HCT116 (cell line): ENCODE data around the gene R3HCC1L.

Experiments
- CEBPB ChIP-seq: IDR thresholded peaks from 2 replicates; pipeline ENCODE4 v1.6.1; 2012; ENCODE audit warnings: low read depth
- EGR1 ChIP-seq: IDR thresholded peaks from 2 replicates; pipeline ENCODE4 v1.6.1; 2012; ENCODE audit warnings: low read depth
- EZH2phosphoT487 ChIP-seq: fragments of 200-600 bp; IDR thresholded peaks from 2 replicates; pipeline ENCODE4 v1.6.1; 2018; ENCODE audit warnings: antibody characterized with exemption, borderline replicate concordance
- POLR2A ChIP-seq: IDR thresholded peaks from 2 replicates; pipeline ENCODE4 v1.7.0; 2011; ENCODE audit warnings: borderline replicate concordance; ENCODE audit not compliant: insufficient read depth, insufficient read length; ENCODE audit errors: extremely low read depth
- POLR2AphosphoS5 ChIP-seq: IDR thresholded peaks from 2 replicates; pipeline ENCODE4 v1.6.1; 2011; ENCODE audit warnings: mild to moderate bottlenecking, low read depth, low read length, moderate library complexity
- RAD21 ChIP-seq: IDR thresholded peaks from 2 replicates; pipeline ENCODE4 v1.6.1; 2012; ENCODE audit warnings: low read depth, mild to moderate bottlenecking
- SIN3A ChIP-seq: IDR thresholded peaks from 2 replicates; pipeline ENCODE4 v1.6.1; 2012; ENCODE audit warnings: low read depth
- TF ChIP-seq, protein P1 (sequence below): IDR thresholded peaks from 2 replicates; pipeline ENCODE4 v1.6.1; 2012; ENCODE audit warnings: low read depth
- TF ChIP-seq, protein P2 (sequence below): IDR thresholded peaks from 2 replicates; pipeline ENCODE4 v1.6.1; 2012
- TF ChIP-seq, protein P3 (sequence below), 3 experiments: fragments of 200-600 bp in 1 of 3; sonication (generic) in 1 of 3; IDR thresholded peaks in 2 of 3; conservative IDR thresholded peaks in 1 of 3; 2 replicates each; pipeline ENCODE4 v1.5.1; 2012 to 2017; ENCODE audit warnings: low read depth in 2 of 3, low read length in 2 of 3, antibody characterized with exemption in 1 of 3, borderline replicate concordance in 1 of 3, control low read depth in 1 of 3, mild to moderate bottlenecking in 1 of 3, mixed read lengths in 1 of 3, mixed run types in 1 of 3, moderate library complexity in 1 of 3; ENCODE audit not compliant: insufficient read depth in 1 of 3

DNA sequence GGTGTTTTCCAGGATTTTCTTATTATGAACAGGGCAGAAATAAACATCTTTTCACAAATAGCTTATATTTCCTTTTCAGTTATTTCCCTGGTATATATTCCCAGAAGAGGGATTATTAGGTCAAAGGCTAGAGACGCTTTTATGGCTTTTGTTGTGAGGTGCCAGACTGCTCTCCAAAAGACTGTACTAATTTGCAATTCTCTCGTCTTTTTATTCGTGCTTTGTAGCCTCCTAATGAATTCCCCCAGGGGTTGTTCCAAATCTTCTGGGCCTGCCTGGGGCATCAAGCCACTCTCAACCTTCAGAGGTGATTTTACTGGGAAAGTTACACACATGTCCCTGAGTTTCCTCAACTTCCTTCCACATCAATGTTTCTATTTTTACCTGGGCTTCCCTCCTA is 34.0 kb upstream of the R3HCC1L start:
- TF ChIP-seq POLR2A (no peak), EZH2phosphoT487 (no peak), CEBPB (no peak), SIN3A (no peak), RAD21 (no peak), EGR1 (no peak), POLR2AphosphoS5 (no peak)
- TF ChIP-seq, protein P1, sequence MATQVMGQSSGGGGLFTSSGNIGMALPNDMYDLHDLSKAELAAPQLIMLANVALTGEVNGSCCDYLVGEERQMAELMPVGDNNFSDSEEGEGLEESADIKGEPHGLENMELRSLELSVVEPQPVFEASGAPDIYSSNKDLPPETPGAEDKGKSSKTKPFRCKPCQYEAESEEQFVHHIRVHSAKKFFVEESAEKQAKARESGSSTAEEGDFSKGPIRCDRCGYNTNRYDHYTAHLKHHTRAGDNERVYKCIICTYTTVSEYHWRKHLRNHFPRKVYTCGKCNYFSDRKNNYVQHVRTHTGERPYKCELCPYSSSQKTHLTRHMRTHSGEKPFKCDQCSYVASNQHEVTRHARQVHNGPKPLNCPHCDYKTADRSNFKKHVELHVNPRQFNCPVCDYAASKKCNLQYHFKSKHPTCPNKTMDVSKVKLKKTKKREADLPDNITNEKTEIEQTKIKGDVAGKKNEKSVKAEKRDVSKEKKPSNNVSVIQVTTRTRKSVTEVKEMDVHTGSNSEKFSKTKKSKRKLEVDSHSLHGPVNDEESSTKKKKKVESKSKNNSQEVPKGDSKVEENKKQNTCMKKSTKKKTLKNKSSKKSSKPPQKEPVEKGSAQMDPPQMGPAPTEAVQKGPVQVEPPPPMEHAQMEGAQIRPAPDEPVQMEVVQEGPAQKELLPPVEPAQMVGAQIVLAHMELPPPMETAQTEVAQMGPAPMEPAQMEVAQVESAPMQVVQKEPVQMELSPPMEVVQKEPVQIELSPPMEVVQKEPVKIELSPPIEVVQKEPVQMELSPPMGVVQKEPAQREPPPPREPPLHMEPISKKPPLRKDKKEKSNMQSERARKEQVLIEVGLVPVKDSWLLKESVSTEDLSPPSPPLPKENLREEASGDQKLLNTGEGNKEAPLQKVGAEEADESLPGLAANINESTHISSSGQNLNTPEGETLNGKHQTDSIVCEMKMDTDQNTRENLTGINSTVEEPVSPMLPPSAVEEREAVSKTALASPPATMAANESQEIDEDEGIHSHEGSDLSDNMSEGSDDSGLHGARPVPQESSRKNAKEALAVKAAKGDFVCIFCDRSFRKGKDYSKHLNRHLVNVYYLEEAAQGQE = no peak
- TF ChIP-seq, protein P2, sequence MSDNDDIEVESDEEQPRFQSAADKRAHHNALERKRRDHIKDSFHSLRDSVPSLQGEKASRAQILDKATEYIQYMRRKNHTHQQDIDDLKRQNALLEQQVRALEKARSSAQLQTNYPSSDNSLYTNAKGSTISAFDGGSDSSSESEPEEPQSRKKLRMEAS = no peak
- TF ChIP-seq, protein P3, sequence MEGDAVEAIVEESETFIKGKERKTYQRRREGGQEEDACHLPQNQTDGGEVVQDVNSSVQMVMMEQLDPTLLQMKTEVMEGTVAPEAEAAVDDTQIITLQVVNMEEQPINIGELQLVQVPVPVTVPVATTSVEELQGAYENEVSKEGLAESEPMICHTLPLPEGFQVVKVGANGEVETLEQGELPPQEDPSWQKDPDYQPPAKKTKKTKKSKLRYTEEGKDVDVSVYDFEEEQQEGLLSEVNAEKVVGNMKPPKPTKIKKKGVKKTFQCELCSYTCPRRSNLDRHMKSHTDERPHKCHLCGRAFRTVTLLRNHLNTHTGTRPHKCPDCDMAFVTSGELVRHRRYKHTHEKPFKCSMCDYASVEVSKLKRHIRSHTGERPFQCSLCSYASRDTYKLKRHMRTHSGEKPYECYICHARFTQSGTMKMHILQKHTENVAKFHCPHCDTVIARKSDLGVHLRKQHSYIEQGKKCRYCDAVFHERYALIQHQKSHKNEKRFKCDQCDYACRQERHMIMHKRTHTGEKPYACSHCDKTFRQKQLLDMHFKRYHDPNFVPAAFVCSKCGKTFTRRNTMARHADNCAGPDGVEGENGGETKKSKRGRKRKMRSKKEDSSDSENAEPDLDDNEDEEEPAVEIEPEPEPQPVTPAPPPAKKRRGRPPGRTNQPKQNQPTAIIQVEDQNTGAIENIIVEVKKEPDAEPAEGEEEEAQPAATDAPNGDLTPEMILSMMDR (IDR thresholded peaks at IDR 0.05 in 2 of 3, conservative IDR thresholded peaks at IDR 0.05 in 1 of 3; ENCODE audit: borderline replicate concordance in 1 of 3, insufficient read depth in 1 of 3, low read depth in 2 of 3, low read length in 2 of 3) = no peak
